A549 treated with AZD9567 at 1 μM for 4 hours (cell line): ENCODE results near the gene TBL1XR1. TPM values are rescaled to one million over a fixed set of nuclear protein-coding genes. Genes with fewer than 3 reads are reported as not detected.

Experiments
- total RNA-seq: library from RNA; stranded (reverse); fragments of 200-300 nt; extraction: Qiagen RNA extraction; gene quantifications from 5 replicates; pipeline ENCODE4 v1.2.3, GENCODE V29; 2022; ENCODE audit not compliant: insufficient read depth

TBL1XR1 gene
- 11.2 to 28.5 TPM (median 17.8 TPM) in 5 replicates for total RNA-seq

DNA sequence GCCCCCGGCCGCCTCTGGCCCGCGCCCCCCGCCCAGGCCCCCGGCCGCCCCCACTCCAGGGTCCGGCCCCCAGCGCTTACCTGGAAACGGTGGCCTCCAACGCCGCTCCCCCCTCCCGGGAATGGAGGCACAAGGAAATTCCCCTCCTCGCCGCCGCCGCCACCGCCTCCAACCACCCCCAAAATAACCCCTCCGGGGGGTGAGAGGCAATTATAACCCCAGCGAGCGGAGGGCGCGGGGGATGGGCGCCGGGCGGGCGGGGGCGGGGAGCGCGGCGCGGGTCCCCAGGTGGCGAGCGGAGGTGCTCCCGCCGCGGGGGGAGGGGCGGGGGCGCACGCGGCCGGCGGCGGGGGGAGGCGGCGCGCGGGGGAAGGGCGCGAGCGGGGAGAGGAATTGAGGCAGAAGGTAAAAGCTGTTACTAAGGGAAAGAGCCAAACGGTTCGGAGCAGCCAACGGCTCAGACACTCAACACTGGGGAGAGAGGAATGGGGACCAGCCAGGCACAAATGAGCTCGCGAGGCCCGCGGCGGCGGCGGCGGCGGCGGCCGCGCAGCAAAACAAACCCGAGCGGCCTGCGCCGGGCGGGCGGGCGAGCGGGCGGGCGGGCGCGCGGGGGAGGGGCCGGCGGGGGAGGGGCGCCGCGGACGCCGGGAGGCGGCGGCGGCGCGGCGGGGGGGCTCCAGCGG, at the start of gene TBL1XR1:
Gene TBL1XR1, minus strand, starts transcription at position 442 of the 686 bp plus-strand sequence. CDS start 132,505 bp downstream, outside the sequence.

